ENCODE results near the gene EEFSEC. TPM values are rescaled to one million over a fixed set of nuclear protein-coding genes. Genes with fewer than 3 reads are reported as not detected.

EEFSEC gene
- total RNA-seq, 1 donor: 3.0 TPM

DNA sequence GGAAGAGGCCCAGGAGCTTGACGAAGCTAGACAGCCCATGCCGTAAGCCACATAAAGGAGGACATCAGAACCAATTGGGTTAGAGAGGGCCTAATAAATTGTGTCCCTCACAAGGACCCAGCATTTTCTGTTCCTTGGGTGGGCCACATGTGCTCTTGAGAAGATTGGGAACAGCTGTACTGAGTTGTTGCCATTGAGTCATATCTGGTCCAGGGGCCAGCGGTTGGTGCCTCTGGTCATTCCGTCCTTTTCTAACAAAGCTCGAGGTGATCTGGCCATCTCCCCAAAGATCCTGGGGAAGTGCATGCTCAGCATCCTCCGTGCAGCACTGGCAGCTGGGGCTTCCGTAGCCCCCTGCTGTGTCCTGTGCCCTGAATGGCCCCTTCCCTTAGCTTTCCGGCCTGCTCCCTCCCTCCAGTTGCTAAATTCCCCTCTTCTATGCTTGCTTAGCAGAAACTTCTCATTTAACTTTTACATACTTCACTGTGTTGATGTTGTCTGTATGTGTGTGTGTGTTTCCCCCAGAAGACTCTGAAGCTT, 73.0 kb downstream of the EEFSEC start:
- H3K4me3 ChIP-seq (ENCODE audit: low read depth, low read length): no peak overlapping the region
- TF ChIP-seq CTCF (IDR thresholded peaks at IDR 0.05; ENCODE audit: insufficient read depth, low read depth, low read length): no peak
- DNase-seq (ENCODE audit: low read depth): no peak

DNA sequence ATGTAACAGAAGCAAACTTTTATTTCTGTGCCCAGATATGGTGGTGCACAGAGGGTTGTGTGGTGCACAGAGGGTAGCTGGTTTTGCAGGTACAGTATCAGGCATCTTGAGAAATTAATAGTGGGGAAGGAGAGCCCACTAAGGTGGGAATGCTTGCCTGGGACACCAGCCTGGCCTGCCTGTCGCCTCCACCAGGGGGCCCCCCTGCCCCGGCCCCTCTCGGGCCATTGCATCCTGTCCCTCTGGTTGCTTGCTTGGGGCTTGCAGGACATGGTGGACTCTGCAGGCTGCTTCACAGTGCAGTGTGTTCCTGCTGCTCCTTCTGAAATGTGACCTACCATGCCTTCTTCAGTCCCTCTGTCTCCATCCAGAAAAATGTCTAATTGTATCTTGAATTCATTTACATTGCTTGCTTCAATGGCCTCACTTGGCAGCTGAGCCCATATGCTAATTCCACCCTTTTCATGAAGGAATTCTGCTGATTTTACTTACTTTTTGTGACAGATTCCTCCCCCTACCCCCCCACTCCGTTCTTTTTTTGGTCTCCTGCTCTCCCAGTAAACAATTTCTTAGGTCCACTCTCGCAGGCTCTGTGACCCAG, 73.6 kb downstream of the EEFSEC start:
- TF ChIP-seq CTCF (IDR thresholded peaks at IDR 0.05; ENCODE audit: insufficient read depth, low read depth, low read length): peak; percentile 91
- DNase-seq (ENCODE audit: low read depth): peak; percentile 42
- H3K4me3 ChIP-seq (ENCODE audit: low read depth, low read length): no peak overlapping the region

- TF ChIP-seq CTCF (IDR thresholded peaks at IDR 0.05; ENCODE audit: insufficient read depth, low read depth, low read length): no peak
- H3K4me3 ChIP-seq (ENCODE audit: low read depth, low read length): no peak overlapping the region
- DNase-seq (ENCODE audit: low read depth): no peak
These were observed 74.2 kb downstream of the EEFSEC start for GRCh38 chr3:128227507-128227906.

DNA sequence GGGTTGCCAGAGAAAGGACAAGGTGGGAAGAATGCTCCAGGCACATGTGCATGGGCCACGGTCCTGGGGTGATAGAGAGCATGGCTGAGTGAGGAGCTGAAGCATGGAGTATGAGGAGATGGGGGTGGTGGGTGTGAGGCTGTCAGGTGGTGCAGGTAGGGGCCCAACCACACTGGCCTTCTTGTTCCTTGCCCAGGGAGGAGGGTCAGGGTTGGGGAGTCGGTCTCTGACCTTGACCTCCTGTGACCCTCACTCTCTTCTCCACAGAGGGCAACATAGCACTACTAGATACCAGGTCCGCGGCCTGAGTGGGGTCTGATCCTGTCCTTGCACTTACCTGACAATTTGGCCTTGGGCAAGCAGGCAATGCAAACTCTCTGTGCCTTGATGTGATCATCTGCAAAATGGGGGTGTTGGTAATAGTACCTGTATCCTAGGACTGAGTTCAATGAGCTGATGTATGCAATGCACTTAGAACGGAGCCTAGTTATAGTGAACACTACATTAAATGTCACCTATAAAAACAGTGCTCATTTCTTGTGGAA, 75.2 kb downstream of the EEFSEC start:
- H3K4me3 ChIP-seq (ENCODE audit: low read depth, low read length): no peak overlapping the region
- no peak for TF ChIP-seq CTCF (IDR thresholded peaks at IDR 0.05; ENCODE audit: insufficient read depth, low read depth, low read length)
- no peak for DNase-seq (ENCODE audit: low read depth)

- DNase-seq (ENCODE audit: low read depth): no peak
- TF ChIP-seq CTCF (IDR thresholded peaks at IDR 0.05; ENCODE audit: insufficient read depth, low read depth, low read length): no peak
These were observed 76.0 kb downstream of the EEFSEC start for GRCh38 chr3:128229106-128229857.

DNA sequence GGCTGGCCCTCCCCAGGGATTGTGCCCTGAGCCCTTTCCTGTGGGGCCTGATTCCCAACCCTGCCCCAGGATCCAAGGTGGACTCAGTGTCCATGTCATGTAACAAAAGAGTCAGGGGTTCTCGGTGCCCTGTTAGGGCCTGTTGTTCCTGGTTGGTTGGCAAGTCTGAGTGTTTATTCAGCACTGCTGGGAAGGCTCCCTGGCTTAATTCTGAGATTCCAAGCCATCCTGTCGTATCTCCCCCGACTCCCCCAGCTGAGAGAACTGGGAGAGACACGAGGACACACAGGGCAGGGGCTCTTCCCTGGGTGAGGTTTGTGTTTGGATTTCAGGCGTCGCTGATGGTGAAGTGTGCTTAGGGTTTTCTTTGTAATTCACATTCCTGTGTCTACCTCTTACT, 78.3 kb downstream of the EEFSEC start:
- no peak overlapping the region for H3K4me3 ChIP-seq (ENCODE audit: low read depth, low read length)
- TF ChIP-seq CTCF (IDR thresholded peaks at IDR 0.05; ENCODE audit: insufficient read depth, low read depth, low read length): no peak
- no peak for DNase-seq (ENCODE audit: low read depth)

More at GRCh38 chr3:128229106-128229857, 76.0 kb downstream of the EEFSEC start:
- H3K4me3 ChIP-seq (ENCODE audit: low read depth, low read length): no peak overlapping the region

Data from fibroblast of villous mesenchyme (primary cell).